SHP77 (cell line): ENCODE results near the gene MFSD6.
"Not testable (repeated sequence)": the region's sequence is repeated elsewhere in the genome, so short reads cannot be mapped to it uniquely, and the experiment has no call there.

Experiments
- DNase-seq, 2 experiments: peaks; one replicate each; lab custom pipeline; 2025; lab: John Stamatoyannopoulos, UW

Gene MFSD6

DNA sequence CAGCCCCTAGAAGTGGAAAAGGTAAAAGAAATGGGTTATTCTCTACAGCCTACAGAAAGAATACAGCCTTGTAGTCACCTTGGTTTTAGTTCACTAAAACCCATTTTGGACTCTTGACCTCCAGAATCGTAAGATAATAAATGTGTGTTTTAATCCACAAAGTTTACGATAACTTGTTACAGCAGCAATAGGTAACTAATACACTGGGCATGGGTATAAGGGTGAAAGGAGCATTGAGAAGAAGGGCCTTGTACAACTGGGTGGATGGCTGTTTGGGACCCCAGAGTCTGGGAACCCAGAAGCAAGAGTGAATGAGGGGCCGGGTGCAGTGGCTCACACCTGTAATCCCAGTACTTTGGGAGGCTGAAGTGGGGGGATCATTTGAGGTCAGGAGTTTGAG, 2.2 kb upstream of the MFSD6 start:
- no peak for DNase-seq

DNA sequence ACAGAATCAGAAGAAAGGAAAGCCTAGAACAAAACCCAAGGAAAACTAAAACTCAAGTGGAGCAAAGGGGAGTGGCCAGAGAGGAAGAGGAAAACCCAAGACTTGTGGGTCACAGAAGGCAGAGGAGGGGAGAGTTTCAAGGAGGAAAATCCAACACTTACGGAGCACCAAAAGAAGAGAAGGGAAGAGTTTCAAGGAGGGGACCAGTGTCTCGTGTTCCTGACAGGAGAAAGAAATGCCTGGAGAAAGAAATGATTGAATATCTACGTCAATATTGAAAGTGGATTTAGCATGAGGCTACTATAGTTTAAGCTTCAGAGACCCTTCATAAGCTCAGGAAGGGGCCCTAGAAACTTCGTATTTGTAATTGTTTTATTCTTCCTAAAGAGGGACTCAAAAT, 1.4 kb upstream of the MFSD6 start:
- no peak for DNase-seq

DNA sequence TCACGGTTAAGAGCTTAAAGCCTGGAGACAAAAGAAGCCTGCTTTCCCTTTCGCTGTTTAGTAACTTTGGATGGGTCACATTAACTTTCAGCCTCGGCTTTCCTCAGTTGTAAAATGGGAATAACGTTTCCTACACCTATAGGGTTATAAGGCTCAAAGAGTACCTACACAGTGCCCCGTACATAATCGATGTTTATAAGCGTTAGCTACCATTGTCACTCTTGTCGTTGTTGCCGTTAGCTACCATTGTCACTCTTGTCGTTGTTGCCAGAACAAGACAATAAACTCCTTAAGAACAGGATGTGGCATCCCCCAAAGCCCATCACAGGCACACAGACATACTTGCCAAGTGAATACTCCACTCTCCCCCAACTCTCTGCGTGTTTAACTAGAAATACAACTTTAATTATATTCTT, 901 bp upstream of the MFSD6 start:
- peak in 1 of 2 experiments; percentile 23 for DNase-seq

DNA sequence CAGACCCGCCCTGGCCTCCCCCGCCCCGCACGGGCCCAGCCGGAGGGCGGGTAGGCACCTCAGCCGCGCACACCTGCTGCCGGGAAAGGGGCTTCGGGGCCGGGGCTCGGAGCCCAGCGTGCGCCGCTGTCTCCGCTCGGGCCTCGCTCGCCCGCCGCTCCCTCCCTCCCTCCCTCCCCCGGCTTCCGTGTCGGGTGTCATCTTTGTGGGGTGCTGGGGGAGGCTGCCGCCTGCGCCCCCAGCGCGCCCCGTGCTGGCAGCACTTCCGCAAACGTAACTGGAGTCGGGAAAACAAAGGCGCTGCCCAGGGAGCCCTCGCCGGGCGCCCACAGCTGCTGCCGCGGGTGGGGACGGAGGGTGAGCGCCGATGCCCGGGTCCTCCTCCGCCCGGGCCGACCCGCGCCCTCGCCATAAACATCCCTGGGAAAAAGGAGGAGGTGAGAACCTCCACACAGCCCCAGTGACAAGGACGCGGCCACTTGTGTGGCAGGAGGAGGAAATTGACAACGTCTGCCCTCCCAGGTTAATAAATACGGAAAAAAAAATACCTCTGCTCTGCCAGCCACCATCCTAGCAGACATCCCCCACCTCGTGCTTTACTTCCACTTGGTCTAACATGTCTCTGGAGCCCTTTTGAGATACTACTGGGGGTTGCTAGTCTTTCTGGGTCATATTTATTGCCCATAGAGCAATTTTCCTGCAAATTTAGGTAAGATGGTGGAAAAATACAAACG, 550 bp downstream of the MFSD6 start:
- DNase-seq = peak; percentile 10 to 55

DNA sequence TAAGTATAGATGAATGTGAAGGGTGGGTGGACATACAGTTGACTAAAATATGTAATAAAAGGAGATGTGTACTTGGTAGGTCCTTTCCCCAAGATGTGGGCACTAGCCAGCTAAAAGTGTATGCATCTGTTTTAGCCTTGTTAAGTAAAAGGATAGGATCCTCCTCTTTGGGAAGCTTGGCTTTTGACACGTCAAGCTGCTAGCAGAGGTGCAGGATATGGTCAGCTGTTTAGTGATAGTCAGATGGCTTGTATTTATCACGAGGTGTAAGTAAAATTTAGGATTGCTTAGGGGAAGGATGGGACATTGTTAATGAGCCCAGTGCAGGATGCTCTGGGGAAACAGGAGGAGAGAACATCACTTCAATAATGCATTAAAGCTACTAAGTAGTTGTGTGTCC, 1.5 kb downstream of the MFSD6 start:
- DNase-seq = no peak

DNA sequence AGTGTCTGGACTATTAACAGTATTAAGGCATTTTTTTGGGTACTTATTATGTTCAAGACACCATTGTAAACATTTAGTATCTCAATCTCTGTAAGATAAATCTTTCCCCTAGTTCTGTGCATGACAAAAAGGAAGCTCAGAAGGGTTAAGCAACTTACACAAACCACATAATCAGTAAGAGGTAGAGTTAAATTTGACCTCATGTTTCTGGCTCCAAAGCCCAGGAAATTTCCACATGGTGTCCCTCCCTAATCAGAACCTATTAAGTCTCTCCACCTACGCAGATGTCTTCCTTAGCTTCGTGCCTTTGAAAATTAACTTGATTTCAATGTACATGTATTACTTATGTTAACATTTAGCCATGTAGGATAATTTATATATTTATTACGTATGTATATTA, 2.0 kb downstream of the MFSD6 start:
- no peak for DNase-seq

DNA sequence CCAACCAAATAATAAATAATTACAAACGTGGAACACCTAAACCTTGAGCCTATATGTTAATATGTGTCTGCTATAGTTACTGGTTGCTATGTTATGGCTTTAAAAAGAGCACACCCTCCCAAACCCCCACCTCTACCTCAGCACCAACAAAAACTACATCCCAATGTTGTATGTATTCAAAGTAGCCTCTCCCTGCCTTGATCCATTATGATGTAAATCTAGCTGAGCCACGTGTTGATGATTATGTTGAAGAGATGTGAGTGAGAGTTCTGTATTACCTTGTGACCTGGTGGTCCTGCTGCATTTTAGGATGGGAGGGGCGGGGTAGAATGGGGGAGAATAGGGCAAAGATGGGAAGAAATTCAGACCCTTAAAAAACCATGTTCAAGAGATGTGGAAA, 4.8 kb downstream of the MFSD6 start:
- DNase-seq = no peak

DNA sequence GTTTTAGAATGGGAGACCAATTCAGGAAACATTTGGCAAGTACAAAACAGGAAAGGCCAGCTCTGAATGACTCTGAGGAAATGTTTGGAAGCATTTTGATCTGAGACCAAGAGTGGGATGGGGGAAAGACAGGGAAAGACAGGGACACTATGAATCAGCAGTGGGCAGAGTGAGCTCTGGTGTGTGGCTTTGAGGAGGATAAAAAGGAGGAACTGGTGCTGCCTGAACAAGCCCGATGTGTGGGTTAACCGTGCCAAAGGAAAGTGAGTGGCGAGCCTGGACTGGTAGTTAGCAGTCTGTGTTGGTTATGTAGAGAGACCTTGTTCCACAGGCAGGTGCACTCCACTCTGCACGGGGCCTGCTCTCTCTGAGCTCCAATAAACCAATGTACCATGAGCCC, 5.3 kb downstream of the MFSD6 start:
- no peak for DNase-seq

DNA sequence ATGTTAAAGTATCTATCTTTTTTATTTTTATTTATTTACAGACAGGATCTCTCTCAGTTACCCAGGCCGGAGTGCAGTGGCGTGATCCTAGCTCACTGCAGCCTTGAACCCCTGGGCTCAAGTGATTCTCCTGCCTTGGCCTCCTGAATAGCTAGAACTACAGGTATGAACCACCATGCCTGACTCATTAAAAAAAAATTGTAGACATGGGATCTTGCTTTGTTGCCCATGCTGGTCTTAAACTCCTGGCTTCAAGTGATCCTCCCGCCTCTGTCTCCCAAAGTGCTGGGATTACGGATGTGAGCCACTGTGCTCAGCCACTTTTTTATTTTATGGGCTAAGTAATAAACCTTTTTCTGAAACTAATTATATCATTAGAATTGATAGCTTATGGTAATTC, 7.1 kb downstream of the MFSD6 start:
- no peak for DNase-seq

DNA sequence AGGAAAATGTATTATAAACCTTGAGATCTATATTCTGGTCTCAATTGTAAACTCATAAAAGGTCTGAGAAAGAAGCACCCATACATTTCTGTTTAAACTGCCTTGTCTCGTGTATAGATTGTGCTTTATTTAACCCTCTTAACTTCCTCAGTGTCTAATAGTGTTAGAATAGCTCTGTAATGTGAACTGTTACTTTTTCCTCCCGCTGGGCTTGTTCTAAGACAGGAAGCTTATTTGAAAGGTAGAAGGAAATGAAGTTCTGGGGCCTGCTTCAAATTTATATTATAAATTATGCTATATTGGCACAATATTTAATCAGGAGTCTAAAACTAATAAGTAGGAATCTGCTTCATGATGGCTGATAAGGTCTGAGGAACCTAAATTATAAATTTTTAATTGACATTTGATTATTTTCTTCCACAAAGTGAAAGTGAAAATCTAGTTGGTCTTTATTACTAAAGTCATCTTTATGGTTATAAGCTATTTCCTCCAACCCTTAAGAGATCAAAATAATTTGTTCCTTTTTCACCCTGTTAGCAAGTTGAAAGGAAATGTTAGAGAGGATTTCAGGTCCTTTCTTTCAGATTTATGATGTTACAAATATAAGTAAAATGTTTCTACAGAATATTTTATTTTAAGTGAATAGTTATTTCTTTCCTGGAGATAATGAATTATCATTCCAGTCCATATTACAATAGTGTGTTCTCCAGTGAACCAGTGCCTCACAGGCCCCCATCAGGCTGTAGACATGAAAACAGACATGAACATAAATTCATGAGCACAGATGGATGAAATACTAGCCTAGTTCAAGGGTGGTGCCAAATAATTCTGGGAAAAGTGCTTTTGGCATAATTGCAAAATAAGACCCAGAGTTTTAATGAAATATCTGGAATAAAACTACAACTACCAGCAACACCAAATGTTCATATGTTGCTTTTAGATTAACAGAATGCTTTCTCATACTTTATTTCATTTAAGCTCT, 7.9 kb downstream of the MFSD6 start:
- DNase-seq = no peak

DNA sequence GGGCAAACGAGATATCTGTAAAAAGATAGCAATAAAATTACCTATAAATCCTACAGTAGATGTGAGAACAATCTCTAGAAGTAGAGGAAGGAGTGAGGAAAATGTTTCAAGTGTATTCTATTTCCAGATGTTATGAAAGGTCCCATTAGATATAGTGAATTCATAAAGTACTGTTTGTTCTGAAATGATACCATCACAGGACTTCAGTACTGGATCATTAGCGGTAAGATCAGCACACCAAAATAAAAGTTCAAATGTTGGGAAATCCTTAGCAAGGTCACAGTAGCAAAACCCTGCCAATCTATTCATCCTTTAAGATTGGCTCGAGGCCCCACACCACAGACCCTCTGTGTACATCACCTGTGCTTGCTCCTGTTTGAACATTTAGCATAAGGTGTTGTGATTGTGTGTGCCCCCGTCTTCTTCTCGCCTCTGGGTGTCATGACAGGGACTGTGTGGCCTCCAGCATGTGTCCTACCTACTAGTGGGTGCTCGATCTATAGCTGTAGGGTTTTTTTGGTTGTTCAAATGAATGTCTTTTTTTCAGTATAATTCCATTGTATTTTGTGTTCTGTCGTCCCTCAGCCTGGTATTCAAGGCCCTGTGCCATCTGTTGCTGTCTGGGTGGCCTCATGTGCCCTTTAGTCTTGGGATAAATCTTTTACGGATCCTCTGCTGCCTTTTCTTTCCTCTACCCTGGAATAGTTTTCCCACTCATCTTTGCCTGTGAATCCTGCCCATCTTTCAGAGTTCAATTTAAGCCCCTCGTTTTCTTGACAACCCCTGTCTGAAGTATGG, 9.1 kb downstream of the MFSD6 start:
- DNase-seq = no peak

DNA sequence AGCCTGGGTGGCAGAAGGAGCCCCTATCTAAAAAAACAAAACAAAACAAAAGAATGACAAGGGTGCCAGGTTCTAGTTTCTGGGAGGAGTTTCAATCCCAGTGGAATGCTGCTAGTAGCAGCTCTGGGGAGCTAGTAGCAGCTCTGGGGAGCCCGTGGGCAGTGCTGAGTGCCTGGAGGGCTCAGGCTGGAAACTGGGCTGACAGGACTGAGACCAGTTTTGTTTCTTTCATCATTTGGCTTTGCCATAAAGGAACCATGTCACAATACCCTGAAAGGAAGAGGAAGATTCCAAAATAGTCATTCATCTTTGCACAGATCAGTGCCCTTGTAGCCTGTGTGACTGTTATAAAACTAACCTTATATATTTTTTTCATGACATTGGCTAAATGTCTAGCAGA, 10.6 kb downstream of the MFSD6 start:
- DNase-seq = no peak

DNA sequence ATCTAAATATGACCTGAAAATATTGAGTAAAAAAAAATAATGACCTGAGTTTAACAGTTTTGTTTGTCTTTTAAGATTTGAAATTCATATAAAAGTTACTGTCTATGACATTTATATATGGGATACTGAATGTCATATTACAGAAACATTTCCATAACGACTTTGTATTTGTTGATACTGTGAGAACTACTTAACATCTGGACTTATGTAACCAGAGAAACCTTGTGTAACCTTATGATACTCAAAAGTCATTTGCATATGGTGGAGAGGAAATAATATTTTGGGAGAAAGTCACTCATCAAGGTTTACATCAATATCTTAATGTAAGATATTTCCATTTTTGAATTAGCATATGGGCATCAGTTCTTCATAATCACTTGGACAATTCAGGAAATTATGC, 12.6 kb downstream of the MFSD6 start:
- DNase-seq = no peak

DNA sequence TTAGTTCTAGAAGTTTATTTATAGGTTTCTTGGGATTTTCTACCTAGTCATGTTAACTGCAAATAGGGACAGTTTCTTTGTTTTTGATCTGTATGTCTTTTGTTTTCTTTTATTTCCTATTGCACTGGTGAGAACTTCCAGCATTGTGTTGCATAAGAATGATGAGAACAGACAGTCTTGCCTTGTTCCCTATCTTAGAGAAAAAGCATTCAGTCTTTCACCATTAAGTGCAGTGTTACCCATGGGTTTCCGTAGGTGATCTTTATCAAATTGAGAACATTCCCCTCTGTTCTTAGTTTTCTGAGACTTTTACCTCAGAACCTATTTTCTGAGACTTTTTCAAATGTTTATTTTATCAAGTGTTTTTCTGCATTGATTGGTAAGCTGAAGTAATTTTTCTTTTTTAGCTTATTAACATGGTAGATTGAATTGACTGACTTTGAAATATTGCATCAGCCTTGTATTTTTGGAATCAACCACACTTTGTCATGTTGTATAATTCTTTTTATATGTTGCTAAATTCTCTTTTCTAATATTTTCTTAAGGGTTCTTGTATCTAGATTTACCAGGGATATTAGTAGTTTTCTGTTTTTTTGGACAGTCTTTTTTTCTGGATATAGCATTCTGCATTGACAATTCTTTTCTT, 17.2 kb downstream of the MFSD6 start:
- no peak for DNase-seq

DNA sequence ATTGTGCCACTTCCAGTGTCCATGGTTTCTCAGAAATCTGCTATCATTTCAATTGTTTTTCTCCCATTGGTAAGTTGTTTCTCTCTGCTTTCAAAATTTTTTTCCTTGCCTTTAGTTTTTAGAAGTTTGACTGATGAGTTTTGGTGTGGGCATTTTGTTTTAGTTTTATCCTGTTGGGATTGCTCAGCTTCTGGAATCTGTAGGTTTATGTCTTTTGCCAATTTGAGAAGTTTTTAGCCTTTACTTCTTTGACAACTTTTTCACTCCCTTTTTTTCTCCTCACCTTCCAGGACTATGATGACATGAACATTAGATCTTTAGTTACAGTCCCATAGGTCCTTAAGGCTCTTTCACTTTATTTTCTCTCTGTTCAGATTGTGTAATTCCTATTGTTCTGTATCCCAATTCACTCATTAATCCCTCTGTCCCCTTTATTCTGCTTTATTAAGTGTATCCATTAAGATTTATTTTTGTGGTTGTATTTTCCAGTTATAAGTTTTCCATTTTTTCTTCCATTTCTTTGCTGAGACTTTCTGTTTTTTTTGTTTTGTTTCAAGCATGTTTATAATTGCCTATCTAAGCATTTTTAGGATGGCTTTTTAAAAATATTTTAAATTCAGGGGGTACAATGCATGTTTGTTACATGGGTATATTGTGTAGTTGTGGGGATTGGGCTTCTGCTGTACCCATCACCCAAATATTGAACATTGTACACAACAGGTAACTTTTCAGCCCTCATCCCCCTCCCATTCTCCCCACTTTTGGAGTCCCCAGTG, 17.9 kb downstream of the MFSD6 start:
- no peak for DNase-seq

DNA sequence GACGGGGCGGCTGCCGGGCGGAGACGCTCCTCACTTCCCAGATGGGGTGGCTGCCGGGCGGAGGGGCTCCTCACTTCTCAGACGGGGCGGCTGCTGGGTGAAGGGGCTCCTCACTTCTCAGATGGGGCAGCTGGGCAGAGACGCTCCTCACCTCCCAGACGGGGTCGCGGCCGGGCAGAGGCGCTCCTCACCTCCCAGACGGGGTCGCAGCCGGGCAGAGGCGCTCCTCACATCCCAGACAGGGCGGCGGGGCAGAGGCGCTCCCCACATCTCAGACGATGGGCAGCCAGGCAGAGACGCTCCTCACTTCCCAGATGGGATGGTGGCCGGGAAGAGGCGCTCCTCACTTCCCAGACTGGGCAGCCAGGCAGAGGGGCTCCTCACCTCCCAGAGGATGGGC, 22.7 kb downstream of the MFSD6 start:
- not testable (repeated sequence) for DNase-seq

DNA sequence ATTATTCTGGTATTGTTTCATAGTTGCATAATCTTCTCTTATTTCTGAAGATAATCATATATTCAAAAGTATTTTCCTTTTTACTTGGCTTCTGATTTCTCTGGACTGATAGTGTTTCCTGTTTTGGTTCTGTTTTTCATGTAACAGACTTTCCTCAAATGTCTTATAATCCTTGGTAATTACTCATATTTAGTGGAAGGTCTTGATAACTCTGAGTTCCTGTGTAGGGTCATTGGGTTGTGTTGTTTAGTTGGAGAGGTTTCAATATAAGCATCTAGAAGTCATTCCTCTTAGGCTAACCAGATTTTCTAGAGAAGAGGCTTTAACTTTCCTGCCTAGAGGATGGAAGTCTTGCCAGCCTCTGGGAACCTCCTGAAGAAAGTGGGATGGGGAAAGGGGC, 23.8 kb downstream of the MFSD6 start:
- no peak for DNase-seq

DNA sequence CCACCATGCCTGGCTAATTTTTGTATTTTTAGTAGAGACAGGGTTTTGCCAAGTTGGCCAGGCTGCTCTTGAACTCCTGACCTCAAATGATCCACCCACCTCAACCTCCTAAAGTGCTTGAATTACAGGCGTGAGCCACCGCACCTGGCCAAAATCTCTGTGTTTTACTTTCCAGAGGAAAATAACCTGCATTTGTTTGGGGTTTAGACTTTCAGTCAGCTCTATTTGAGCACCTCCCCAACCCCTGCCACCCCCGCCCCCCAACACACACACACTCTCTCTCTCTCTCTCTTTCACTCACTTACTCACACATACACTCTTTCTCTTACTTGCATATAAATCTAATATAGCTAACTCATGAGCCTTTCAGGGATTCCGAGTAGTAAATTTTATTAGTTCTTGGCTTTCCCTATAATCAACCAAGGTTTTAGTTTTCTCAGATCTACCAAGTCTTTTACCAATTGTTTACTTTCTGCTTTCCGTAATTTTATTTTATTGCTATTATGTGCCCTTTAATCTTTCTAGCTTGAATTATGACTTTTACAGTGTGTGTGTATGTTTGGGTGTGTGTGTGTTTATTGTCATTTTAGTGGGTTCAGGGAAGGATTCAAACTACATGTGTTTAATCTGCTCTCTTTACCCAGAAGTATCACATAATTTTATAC, 24.5 kb downstream of the MFSD6 start:
- no peak for DNase-seq

DNA sequence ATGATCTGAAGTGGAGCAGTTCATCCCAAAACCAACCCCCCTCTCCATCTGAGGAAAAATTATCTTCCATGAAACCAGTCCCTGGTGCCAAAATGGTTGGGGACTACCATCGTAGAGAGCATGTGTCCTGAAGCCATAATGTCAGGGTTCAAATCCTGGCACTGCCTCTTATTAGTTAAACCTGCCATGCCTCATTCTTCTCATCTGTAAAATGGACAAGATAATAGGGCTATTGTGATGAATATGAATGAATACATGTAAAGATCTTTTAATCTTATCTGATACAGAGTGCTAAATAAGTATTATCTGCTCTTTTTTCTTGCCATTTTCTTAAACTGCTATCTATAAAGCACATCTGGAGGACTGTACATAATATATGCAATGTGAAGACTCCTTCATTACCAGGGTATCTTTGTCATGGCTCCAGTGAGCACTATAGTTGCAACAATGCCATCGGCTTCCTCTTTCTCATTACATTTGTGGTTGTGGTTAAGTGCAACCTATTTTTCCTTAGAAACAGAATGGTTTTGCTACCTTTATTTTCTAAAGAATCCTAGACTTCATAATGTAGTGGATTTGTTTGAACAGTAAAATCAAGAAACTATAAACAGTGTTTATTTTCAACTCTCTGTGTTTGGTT, 27.0 kb downstream of the MFSD6 start:
- no peak for DNase-seq

DNA sequence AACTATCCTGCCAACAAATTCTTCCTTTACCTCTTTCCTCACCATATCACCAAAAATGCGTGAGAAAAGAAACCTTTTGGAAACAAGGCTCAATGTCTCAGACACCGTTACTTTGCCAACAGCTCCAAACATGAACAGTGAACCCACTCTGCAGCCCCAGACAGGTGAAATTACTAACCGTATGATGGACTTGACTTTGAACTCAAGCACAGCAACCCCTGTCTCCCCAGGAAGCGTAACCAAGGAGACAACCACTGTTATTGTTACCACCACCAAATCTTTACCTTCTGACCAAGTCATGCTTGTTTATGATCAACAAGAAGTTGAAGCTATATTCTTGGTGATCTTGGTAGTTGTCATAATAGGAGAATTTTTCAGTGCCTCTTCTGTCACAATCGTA, 28.4 kb downstream of the MFSD6 start:
- no peak for DNase-seq
